Measurements from ENCODE around the gene GDE1.

- TF ChIP-seq POLR2AphosphoS5 (IDR thresholded peaks at IDR 0.05; ENCODE audit: low read depth, low read length) = no peak
- no peak for TF ChIP-seq TAF1 (IDR thresholded peaks at IDR 0.05; ENCODE audit: borderline replicate concordance, low read depth, low read length)
These were observed 42.6 kb downstream of the GDE1 start for GRCh38 chr16:19479302-19479721.

All from GM12892 (cell line).